GM12865 (cell line): ENCODE data around the gene ITGB6.
"Not testable (repeated sequence)": the region's sequence is repeated elsewhere in the genome, so short reads cannot be mapped to it uniquely, and the experiment has no call there.

Source experiments
- DNase-seq: peaks from one replicate; pipeline ENCODE4 v3.0.0; 2010; ENCODE audit warnings: low read depth
- H3K4me3 ChIP-seq: 2 replicates; pipeline ENCODE4 v1.5.1; 2011; ENCODE audit warnings: mild to moderate bottlenecking, low read depth, low read length, control low read depth
- CTCF ChIP-seq: IDR thresholded peaks from 2 replicates; pipeline ENCODE4 v1.5.1; 2011; ENCODE audit warnings: low read length, control low read depth, low read depth, inconsistent platforms; ENCODE audit not compliant: insufficient read depth; ENCODE audit errors: missing control alignments

The ITGB6 gene

GRCh38 chr2:160157861-160158829 lies 41.9 kb downstream of the ITGB6 start:
- no peak for TF ChIP-seq CTCF
- no peak overlapping the region for H3K4me3 ChIP-seq
- no peak for DNase-seq

- no peak for TF ChIP-seq CTCF
- no peak for DNase-seq
- no peak overlapping the region for H3K4me3 ChIP-seq
Measured at GRCh38 chr2:160156665-160157064, 43.4 kb downstream of the ITGB6 start.

GRCh38 chr2:160156100-160156499 lies 44.0 kb downstream of the ITGB6 start:
- no peak overlapping the region for H3K4me3 ChIP-seq
- DNase-seq, result no peak
- no peak for TF ChIP-seq CTCF

- DNase-seq, H3K4me3 ChIP-seq: not testable (repeated sequence)
Measured at GRCh38 chr2:160148419-160148818, 51.7 kb downstream of the ITGB6 start.

GRCh38 chr2:160145471-160145870 lies 54.6 kb downstream of the ITGB6 start:
- DNase-seq, result no peak
- no peak for TF ChIP-seq CTCF
- no peak overlapping the region for H3K4me3 ChIP-seq

- no peak overlapping the region for H3K4me3 ChIP-seq
- no peak for TF ChIP-seq CTCF
- DNase-seq, result no peak
Measured at GRCh38 chr2:160144280-160144990, 55.6 kb downstream of the ITGB6 start.

- DNase-seq, result no peak
- no peak for TF ChIP-seq CTCF
- H3K4me3 ChIP-seq, result no peak overlapping the region
Measured at GRCh38 chr2:160142472-160142871, 57.6 kb downstream of the ITGB6 start.
